Heart right ventricle (tissue), 16 donors: Measurements from ENCODE around the gene GAS6. TPM values are rescaled to one million over a fixed set of nuclear protein-coding genes. Genes with fewer than 3 reads are reported as not detected.

Experiments
- ATAC-seq, 8 donors: fragments of 200-7000 bp; cut with Tn5 transposase; one replicate each; pipeline ENCODE4 v1.9.1; 2020; ENCODE audit warnings: mild to moderate bottlenecking in 8 of 8, moderate library complexity in 8 of 8, moderate number of reproducible peaks in 1 of 8
- DNase-seq, 2 donors: peaks; one replicate each; pipeline ENCODE4 v3.0.0-alpha.2; 2020
- H3K27ac ChIP-seq, 10 donors: fragments of 200-600 bp; sonication (generic) in 2 of 10; one replicate each; pipeline versions ENCODE4 v1.5.0 to v1.8.0; 2020 to 2022; ENCODE audit warnings: mild to moderate bottlenecking in 3 of 10
- H3K27me3 ChIP-seq, 7 donors: fragments of 200-600 bp; one replicate each; pipeline ENCODE4 v1.8.0; 2021 to 2022; ENCODE audit warnings: mild to moderate bottlenecking in 2 of 7
- H3K36me3 ChIP-seq, 9 donors: fragments of 200-600 bp; sonication (generic) in 1 of 9; one replicate each; pipeline versions ENCODE4 v1.5.0 to v1.8.0; 2020 to 2022; ENCODE audit warnings: mild to moderate bottlenecking in 2 of 9
- H3K4me1 ChIP-seq, 9 donors: fragments of 200-600 bp; sonication (generic) in 1 of 9; one replicate each; pipeline versions ENCODE4 v1.5.0 to v1.8.0; 2020 to 2022; ENCODE audit warnings: mild to moderate bottlenecking in 4 of 9
- H3K4me3 ChIP-seq, 10 donors: fragments of 200-600 bp; sonication (generic) in 2 of 10; one replicate each; pipeline versions ENCODE4 v1.5.0 to v1.8.0; 2020 to 2022; ENCODE audit warnings: mild to moderate bottlenecking in 7 of 10, moderate library complexity in 2 of 10
- H3K9me3 ChIP-seq, 11 donors: fragments of 200-600 bp in 10 of 11; sonication (generic) in 2 of 11; one replicate each; pipeline versions ENCODE4 v1.5.0 to v1.8.0; 2013 to 2022; ENCODE audit warnings: mild to moderate bottlenecking in 2 of 11, control low read depth in 1 of 11, moderate library complexity in 1 of 11
- CTCF ChIP-seq, 9 donors: fragments of 200-600 bp; sonication (generic) in 2 of 9; IDR thresholded peaks; one replicate each; pipeline versions ENCODE4 v1.5.0 to v1.8.0; 2021 to 2022; ENCODE audit warnings: antibody characterized with exemption in 9 of 9, mild to moderate bottlenecking in 5 of 9, moderate library complexity in 1 of 9
- WGBS, 2 donors: extraction: QIAGEN DNeasy Blood & Tissue Kit; methylation state at CpG; one replicate each; pipeline ENCODE4 v1.1.7; 2013; ENCODE audit warnings: inconsistent platforms in 1 of 2; 5-methylcytosine and 5-hydroxymethylcytosine counted together
- intact Hi-C, 10 donors: fragments of 100-400 bp; cut with DNase I; formaldehyde crosslinking; loops; one replicate each; pipeline versions ENCODE4 v1.11.1 to v1.14.2; 2022
- polyA plus RNA-seq, 2 donors: library from polyadenylated mRNA; stranded (reverse); fragments of 200-250 nt; gene quantifications; one replicate each; pipeline ENCODE4 v1.2.3, GENCODE V29; 2013
- total RNA-seq, 10 donors: library from RNA; stranded (reverse); fragmentation: NEBNext Ultra II Directional in 3 of 10; extraction: Animal tissue kit (Norgen Biotek cat#: 25700) in 3 of 10; gene quantifications; one replicate each; pipeline versions ENCODE4 v1.2.1 to v1.2.4, GENCODE V29; 2021 to 2023
- donor health status: Arrhythmogenic right ventricular cardiomyopathy.
- donor health status: ischemic (EF 13 %, LVEDD 7.1; RV severe dilation, severe dysfunction).
- donor health status: healthy with polysubstance abuse.
- donor health status: DM: no; HTN: yes; CAD: no.
- donor health status: DM: no; HTN: no; CAD: no.
- donor health status: ischemic (EF 25% LVEDD 6.9; RV normal size, moderate dysfunction).
- donor health status: ischemic (EF 25% LVEDD 5.7; RV mildly dilated, moderate dysfunction).
- donor health status: healthy.
- donor health status: DM: yes; HTN: yes; CAD: no.
- donor health status: Ischemic cardiomyopathy.
- donor health status: ischemic (EF 35%, LVEDD 5.7; RV mildly dilated, moderate dysfunction).
- donor health status: nonischemic (EF 11% LVEDD 7.7; RV severe dilation, severe dysfunction).
- donor health status: DM: yes; HTN: yes; CAD: no.
- donor health status: PGD.
- donor health status: ischemic (EF 29% LVEDD 5.4; RV normal size, mild dysfunction).
- donor health status: nonischemic (EF 23%, LVEDD 6.1; RV moderate dilation, normal function).

The GAS6 gene
- total and polyA plus RNA-seq, 12 donors: 113 to 280 (median 174) TPM

DNA sequence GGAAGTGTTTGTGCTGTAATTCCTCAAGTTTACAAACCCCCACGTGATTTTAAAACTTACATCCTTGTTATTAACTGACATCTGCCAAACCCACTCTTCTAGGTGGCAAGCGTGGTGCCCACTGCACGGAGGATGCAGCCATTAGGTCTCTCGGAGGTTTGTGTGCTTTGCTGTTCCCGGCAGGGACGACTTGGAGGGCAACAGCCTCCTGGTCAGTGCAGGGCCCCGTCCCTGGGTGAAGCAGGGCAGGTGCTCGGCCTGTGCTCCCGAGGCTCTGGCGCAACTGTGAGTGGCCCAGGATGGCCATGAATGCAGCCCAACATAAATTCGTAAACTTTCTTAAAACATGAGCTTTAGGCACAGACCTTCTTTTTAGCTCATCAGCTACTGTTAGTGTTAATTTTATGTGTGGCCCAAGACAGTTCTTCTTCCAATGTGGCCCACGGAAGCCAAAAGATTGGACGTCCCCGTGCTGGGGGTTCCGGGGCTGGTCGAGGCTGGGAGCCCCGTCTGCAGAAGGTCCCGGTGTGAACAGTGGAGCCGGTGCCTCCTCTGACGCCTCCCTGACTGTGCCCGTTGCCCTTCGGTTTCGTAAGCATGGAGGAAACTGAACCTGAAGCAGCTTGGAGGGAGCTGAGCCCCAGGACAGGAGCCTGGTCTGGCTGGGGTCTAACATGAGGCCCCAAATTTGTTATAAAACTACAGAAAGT, 11.9 kb downstream of the GAS6 start:
- Histone ChIP-seq H3K4me1 (peaks cover 41 to 98% (median 84%) of the 10 kb centered on the region in 9 donors), H3K4me3 (no peak overlapping the region), H3K27me3 (no peaks in the 10 kb centered on the region), H3K9me3 (no peaks in the 10 kb centered on the region), H3K27ac (peak overlapping the region in 4 of 10 donors; percentile 31 to 80 (median 74)), H3K36me3 (peaks cover 0 to 33% (median 0%) of the 10 kb centered on the region in 9 donors)
- intact Hi-C loops: no loop called here
- 78 to 85% methylated on average over 23 of the region's 23 CpGs for WGBS, 2 donors
- DNase-seq (peak in 1 of 2 donors; percentile 3), ATAC-seq (no peak)
- no peak for TF ChIP-seq CTCF (IDR thresholded peaks at IDR 0.05)

GRCh38 chr13:113851480-113851803, 12.4 kb downstream of the GAS6 start:
- ATAC-seq (no peak), DNase-seq (no peak)
- Histone ChIP-seq H3K9me3 (no peaks in the 10 kb centered on the region), H3K27ac (no peak overlapping the region), H3K36me3 (peaks cover 0 to 38% (median 0%) of the 10 kb centered on the region in 9 donors), H3K4me1 (peaks cover 36 to 98% (median 80%) of the 10 kb centered on the region in 9 donors), H3K4me3 (no peak overlapping the region), H3K27me3 (no peaks in the 10 kb centered on the region)
- 91 to 92% methylated on average over 1 of the region's 1 CpG for WGBS, 2 donors
- intact Hi-C loops: no loop called here
- no peak for TF ChIP-seq CTCF (IDR thresholded peaks at IDR 0.05)

- DNase-seq: no peak
- H3K27me3 ChIP-seq: no peaks in the 10 kb centered on the region
- 97 to 98% methylated on average over 3 of the region's 3 CpGs for WGBS, 2 donors
- intact Hi-C loops: no loop called here
- no peak for ATAC-seq
- peaks cover 0 to 38% (median 0%) of the 10 kb centered on the region in 9 donors for H3K36me3 ChIP-seq
- H3K9me3 ChIP-seq: no peaks in the 10 kb centered on the region
- no peak overlapping the region for H3K27ac ChIP-seq
- no peak overlapping the region for H3K4me3 ChIP-seq
- peaks cover 36 to 98% (median 77%) of the 10 kb centered on the region in 9 donors for H3K4me1 ChIP-seq
- no peak for TF ChIP-seq CTCF (IDR thresholded peaks at IDR 0.05)
Observed at GRCh38 chr13:113850722-113851479, 13.0 kb downstream of the GAS6 start.

GRCh38 chr13:113849981-113850721, 13.7 kb downstream of the GAS6 start:
- Histone ChIP-seq H3K36me3 (peaks cover 0 to 45% (median 0%) of the 10 kb centered on the region in 9 donors), H3K27me3 (no peaks in the 10 kb centered on the region), H3K9me3 (no peaks in the 10 kb centered on the region), H3K4me1 (peaks cover 36 to 98% (median 77%) of the 10 kb centered on the region in 9 donors), H3K4me3 (no peak overlapping the region), H3K27ac (no peak overlapping the region)
- DNase-seq (peak in 1 of 2 donors; percentile 1), ATAC-seq (no peak)
- intact Hi-C loops: no loop called here
- 84 to 90% methylated on average over 8 of the region's 8 CpGs for WGBS, 2 donors
- no peak for TF ChIP-seq CTCF (IDR thresholded peaks at IDR 0.05)
